ENCODE measurements around the gene BMERB1. TPM values are rescaled to one million over a fixed set of nuclear protein-coding genes. Genes with fewer than 3 reads are reported as not detected.

Gene BMERB1
- total and polyA plus RNA-seq, 7 donors: 26.6 to 133 (median 41.3) TPM

- H3K4me3 ChIP-seq: no peak overlapping the region
- ATAC-seq (no peak), DNase-seq (no peak)
- intact Hi-C loops (cut with DNase I): no loop called here
- H3K27ac ChIP-seq: no peak overlapping the region
- WGBS, 3 donors: 75 to 83% (median 77%) methylated on average over 8 of the region's 8 CpGs
- H3K36me3 ChIP-seq (ENCODE audit: insufficient read depth in 1 of 2, low read depth in 1 of 2): no peaks in the 10 kb centered on the region
- no peaks in the 10 kb centered on the region for H3K27me3 ChIP-seq (ENCODE audit: insufficient read depth in 3 of 3, low read length in 2 of 3)
- H3K9me3 ChIP-seq: no peaks in the 10 kb centered on the region
- TF ChIP-seq CTCF (IDR thresholded peaks at IDR 0.05): no peak
- peaks cover 12% of the 10 kb centered on the region for H3K4me1 ChIP-seq
These were observed 57.8 kb downstream of the BMERB1 start for GRCh38 chr16:15492091-15492740.

- Histone ChIP-seq H3K27me3 (ENCODE audit: insufficient read depth in 3 of 3, low read length in 2 of 3) (no peaks in the 10 kb centered on the region), H3K36me3 (ENCODE audit: insufficient read depth in 1 of 2, low read depth in 1 of 2) (no peaks in the 10 kb centered on the region), H3K4me1 (peaks cover 15% of the 10 kb centered on the region), H3K27ac (peak overlapping the region; percentile 15), H3K9me3 (no peaks in the 10 kb centered on the region), H3K4me3 (no peak overlapping the region)
- DNase-seq (no peak), ATAC-seq (no peak)
- intact Hi-C loops (cut with DNase I): no loop called here
- WGBS, 3 donors: 62 to 69% (median 66%) methylated on average over 9 of the region's 9 CpGs
- no peak for TF ChIP-seq CTCF (IDR thresholded peaks at IDR 0.05)
These were observed 59.2 kb downstream of the BMERB1 start for GRCh38 chr16:15493466-15494180.

GRCh38 chr16:15494236-15494635 is 59.8 kb downstream of the BMERB1 start:
- 58 to 77% (median 66%) methylated on average over 4 of the region's 4 CpGs for WGBS, 3 donors
- intact Hi-C loops (cut with DNase I): no loop called here
- Histone ChIP-seq H3K27me3 (ENCODE audit: insufficient read depth in 3 of 3, low read length in 2 of 3) (no peaks in the 10 kb centered on the region), H3K9me3 (no peaks in the 10 kb centered on the region), H3K27ac (peak overlapping the region; percentile 15), H3K4me3 (no peak overlapping the region), H3K36me3 (ENCODE audit: insufficient read depth in 1 of 2, low read depth in 1 of 2) (no peaks in the 10 kb centered on the region), H3K4me1 (peaks cover 12% of the 10 kb centered on the region)
- ATAC-seq (peak; percentile 45 to 79 (median 70)), DNase-seq (no peak)
- TF ChIP-seq CTCF (IDR thresholded peaks at IDR 0.05): no peak

- Histone ChIP-seq H3K36me3 (ENCODE audit: insufficient read depth in 1 of 2, low read depth in 1 of 2) (no peaks in the 10 kb centered on the region), H3K9me3 (no peaks in the 10 kb centered on the region), H3K27me3 (ENCODE audit: insufficient read depth in 3 of 3, low read length in 2 of 3) (no peaks in the 10 kb centered on the region), H3K4me1 (peaks cover 6% of the 10 kb centered on the region), H3K4me3 (no peak overlapping the region), H3K27ac (no peak overlapping the region)
- ATAC-seq (no peak), DNase-seq (no peak)
- intact Hi-C loops (cut with DNase I): no loop called here
- WGBS, 3 donors: 97 to 100% (median 100%) methylated on average over 2 of the region's 2 CpGs
- no peak for TF ChIP-seq CTCF (IDR thresholded peaks at IDR 0.05)
These were observed 61.5 kb downstream of the BMERB1 start for GRCh38 chr16:15495898-15496297.
